ENCODE results near the gene TIMM29. TPM values are rescaled to one million over a fixed set of nuclear protein-coding genes. Genes with fewer than 3 reads are reported as not detected.

The TIMM29 gene
- total and polyA plus RNA-seq, 2 experiments from 2014 or later: 31.3 to 54.5 TPM

DNA sequence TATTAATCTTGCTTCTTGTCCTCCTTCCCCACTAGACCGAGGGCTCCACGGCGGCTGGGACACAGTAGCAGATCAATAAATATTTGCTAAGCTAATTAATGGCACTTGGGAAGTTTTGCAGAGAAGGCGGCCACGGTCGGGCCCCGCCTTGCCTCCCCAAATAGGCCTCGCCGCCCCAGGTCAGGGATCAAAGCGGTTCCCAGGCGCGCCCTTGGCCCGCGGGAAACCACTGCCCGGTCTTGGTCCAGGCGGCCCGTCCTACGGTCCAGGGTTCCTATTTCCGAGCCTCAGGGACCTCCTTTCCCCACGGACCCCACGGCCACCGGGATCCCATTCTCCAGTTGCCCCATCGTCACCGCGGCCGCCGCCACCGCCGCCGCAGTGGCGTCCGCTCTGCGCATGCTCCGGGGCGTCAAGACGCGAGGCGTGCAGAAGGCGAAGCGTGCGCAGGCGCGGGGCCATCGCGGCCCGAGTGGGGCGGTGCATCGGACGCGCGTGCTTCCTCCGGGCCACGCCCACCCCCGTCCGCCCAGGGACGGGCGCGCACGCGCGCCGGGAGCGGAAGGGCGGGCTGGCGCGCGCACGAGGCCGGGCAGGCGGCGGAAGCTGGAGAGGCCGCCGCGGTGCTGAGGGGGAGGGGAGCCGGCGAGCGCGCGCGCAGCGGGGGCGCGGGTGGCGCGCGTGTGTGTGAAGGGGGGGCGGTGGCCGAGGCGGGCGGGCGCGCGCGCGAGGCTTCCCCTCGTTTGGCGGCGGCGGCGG is 31.9 kb downstream of the TIMM29 start, which contains the start of gene SMARCA4:
TSS of gene SMARCA4 (plus strand) at position 717 of the 759 bp plus-strand sequence. CDS start 23,122 bp downstream, outside the sequence.
- Histone ChIP-seq H3K27ac (peak within 1 kb of the TSS; percentile 99), H3K4me3 (peak within 1 kb of the TSS; percentile 97), H3K9me3 (ENCODE audit: low read depth) (no peaks in the 10 kb centered on the region), H3K36me3 (no peaks in the 10 kb centered on the region), H3K27me3 (no peaks in the 10 kb centered on the region), H3K4me1 (ENCODE audit: low read depth) (no peaks in the 10 kb centered on the region)
- peak; percentile 98 to 99 for DNase-seq (ENCODE audit: low read depth in 1 of 2, low spot score in 1 of 2)
- TF ChIP-seq CTCF (IDR thresholded peaks at IDR 0.05; ENCODE audit: low read depth, low read length): no peak

- Histone ChIP-seq H3K4me3 (peak overlapping the region; percentile 97), H3K27me3 (no peaks in the 10 kb centered on the region), H3K4me1 (ENCODE audit: low read depth) (no peaks in the 10 kb centered on the region), H3K36me3 (no peaks in the 10 kb centered on the region), H3K9me3 (ENCODE audit: low read depth) (no peaks in the 10 kb centered on the region), H3K27ac (peak overlapping the region; percentile 99)
- TF ChIP-seq CTCF (IDR thresholded peaks at IDR 0.05; ENCODE audit: low read depth, low read length): no peak
- peak; percentile 40 to 60 for DNase-seq (ENCODE audit: low read depth in 1 of 2, low spot score in 1 of 2)
Measured at GRCh38 chr19:10961073-10961860, 32.7 kb downstream of the TIMM29 start.

- Histone ChIP-seq H3K36me3 (no peaks in the 10 kb centered on the region), H3K27me3 (no peaks in the 10 kb centered on the region), H3K27ac (peak overlapping the region; percentile 28), H3K4me3 (peak overlapping the region; percentile 97), H3K9me3 (ENCODE audit: low read depth) (no peaks in the 10 kb centered on the region), H3K4me1 (ENCODE audit: low read depth) (no peaks in the 10 kb centered on the region)
- TF ChIP-seq CTCF (IDR thresholded peaks at IDR 0.05; ENCODE audit: low read depth, low read length): no peak
- no peak for DNase-seq (ENCODE audit: low read depth in 1 of 2, low spot score in 1 of 2)
Measured at GRCh38 chr19:10962863-10963262, 34.3 kb downstream of the TIMM29 start.

GRCh38 chr19:10963865-10964264 is 35.3 kb downstream of the TIMM29 start:
- TF ChIP-seq CTCF (IDR thresholded peaks at IDR 0.05; ENCODE audit: low read depth, low read length): no peak
- H3K27me3 ChIP-seq: no peaks in the 10 kb centered on the region
- H3K4me3 ChIP-seq: no peak overlapping the region
- H3K4me1 ChIP-seq (ENCODE audit: low read depth): peaks cover 4% of the 10 kb centered on the region
- DNase-seq (ENCODE audit: low read depth in 1 of 2, low spot score in 1 of 2): no peak
- no peak overlapping the region for H3K27ac ChIP-seq
- H3K9me3 ChIP-seq (ENCODE audit: low read depth): no peaks in the 10 kb centered on the region
- no peaks in the 10 kb centered on the region for H3K36me3 ChIP-seq

DNA sequence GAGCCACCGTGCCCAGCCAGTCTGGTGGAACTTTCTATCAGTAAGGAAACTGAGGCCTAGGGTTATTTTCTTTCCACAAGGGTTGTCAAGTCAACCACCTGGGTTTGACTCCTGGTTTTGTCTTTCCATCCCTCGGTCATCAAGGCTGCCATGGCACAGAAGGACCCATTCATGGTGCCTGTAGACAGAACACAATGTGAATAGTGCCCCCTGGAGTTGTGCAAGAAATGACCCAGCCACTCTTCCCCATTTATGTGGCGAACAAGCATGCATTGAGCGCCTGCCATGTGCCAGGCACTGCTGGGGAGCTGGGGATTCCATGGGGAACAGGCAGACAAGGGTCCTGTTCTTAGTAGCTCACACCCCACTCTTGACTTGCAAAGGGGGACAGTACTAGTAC is 36.3 kb downstream of the TIMM29 start:
- H3K27me3 ChIP-seq: no peaks in the 10 kb centered on the region
- H3K27ac ChIP-seq: peak overlapping the region; percentile 54
- no peak for TF ChIP-seq CTCF (IDR thresholded peaks at IDR 0.05; ENCODE audit: low read depth, low read length)
- no peaks in the 10 kb centered on the region for H3K9me3 ChIP-seq (ENCODE audit: low read depth)
- H3K36me3 ChIP-seq: no peaks in the 10 kb centered on the region
- no peak for DNase-seq (ENCODE audit: low read depth in 1 of 2, low spot score in 1 of 2)
- no peak overlapping the region for H3K4me3 ChIP-seq
- H3K4me1 ChIP-seq (ENCODE audit: low read depth): peaks cover 7% of the 10 kb centered on the region

Measured in cardiac muscle cell (in vitro differentiated cells and primary cell).